Lower leg skin (tissue), 4 donors: ENCODE data around the gene RAB11FIP5. TPM values are rescaled to one million over a fixed set of nuclear protein-coding genes. Genes with fewer than 3 reads are reported as not detected.

Experiments
- DNase-seq, 2 donors: peaks; one replicate each; pipeline ENCODE4 v3.0.0-alpha.2; 2019; ENCODE audit warnings: low spot score in 2 of 2
- H3K4me3 ChIP-seq: fragments of 200-600 bp; sonication (generic); 2 replicates; pipeline ENCODE4 v1.5.1; 2017; ENCODE audit warnings: mild to moderate bottlenecking, low read depth; ENCODE audit not compliant: poor library complexity, severe bottlenecking
- CTCF ChIP-seq, 3 donors: fragments of 450-650 bp; IDR thresholded peaks; one replicate each; pipeline ENCODE4 v1.5.1; 2016; ENCODE audit warnings: antibody characterized with exemption in 3 of 3, mild to moderate bottlenecking in 3 of 3, moderate library complexity in 2 of 3
- POLR2A ChIP-seq, 2 donors: fragments of 450-650 bp; IDR thresholded peaks; one replicate each; pipeline ENCODE4 v1.6.1; 2016 to 2017; ENCODE audit warnings: antibody characterized with exemption in 2 of 2, mild to moderate bottlenecking in 1 of 2, moderate library complexity in 1 of 2
- WGBS, 2 donors: methylation state at CpG; one replicate each; pipeline ENCODE4 v1.1.5; 2018; 5-methylcytosine and 5-hydroxymethylcytosine counted together
- intact Hi-C: fragments of 100-400 bp; cut with DNase I; formaldehyde crosslinking; loops from one replicate; pipeline ENCODE4 v1.15.0; 2023; ENCODE audit warnings: low total_unique reads
- total RNA-seq, 4 donors: library from RNA; depleted of rRNA; stranded (reverse); fragments of >200 nt; gene quantifications; one replicate each; pipeline ENCODE4 v1.1.0, GENCODE V29; 2016

Gene RAB11FIP5
- total RNA-seq, 4 donors from 2014 or later, result 35.7 to 43.7 (median 42.0) TPM

- intact Hi-C loops, result no loop called here
- TF ChIP-seq POLR2A (IDR thresholded peaks at IDR 0.05), result no peak
- DNase-seq, result no peak
- WGBS, 2 donors, result 42 to 47% methylated on average over 11 to 12 of the region's 12 CpGs
- no peak overlapping the region for H3K4me3 ChIP-seq
Observed at GRCh38 chr2:73107211-73107926, 5.4 kb downstream of the RAB11FIP5 start.

GRCh38 chr2:73106791-73107190 is 6.0 kb downstream of the RAB11FIP5 start:
- TF ChIP-seq CTCF (IDR thresholded peaks at IDR 0.05), result no peak
- no peak for TF ChIP-seq POLR2A (IDR thresholded peaks at IDR 0.05)
- no peak for DNase-seq
- intact Hi-C loops, result no loop called here
- WGBS, 2 donors, result 74 to 77% methylated on average over 3 of the region's 3 CpGs
- no peak overlapping the region for H3K4me3 ChIP-seq

- no peak overlapping the region for H3K4me3 ChIP-seq
- DNase-seq, result no peak
- intact Hi-C loops, result no loop called here
- TF ChIP-seq CTCF (IDR thresholded peaks at IDR 0.05), result no peak
- TF ChIP-seq POLR2A (IDR thresholded peaks at IDR 0.05), result no peak
- 88 to 94% methylated on average over 2 of the region's 2 CpGs for WGBS, 2 donors
Observed at GRCh38 chr2:73105511-73105971, 7.2 kb downstream of the RAB11FIP5 start.

GRCh38 chr2:73104933-73105332 is 7.8 kb downstream of the RAB11FIP5 start:
- TF ChIP-seq CTCF (IDR thresholded peaks at IDR 0.05), result no peak
- no peak for TF ChIP-seq POLR2A (IDR thresholded peaks at IDR 0.05)
- no peak overlapping the region for H3K4me3 ChIP-seq
- 91 to 96% methylated on average over 3 of the region's 3 CpGs for WGBS, 2 donors
- intact Hi-C loops, result no loop called here
- no peak for DNase-seq

GRCh38 chr2:73103018-73103542 is 9.7 kb downstream of the RAB11FIP5 start:
- intact Hi-C loops, result no loop called here
- H3K4me3 ChIP-seq, result no peak overlapping the region
- no peak for DNase-seq
- 42 to 64% methylated on average over 2 of the region's 2 CpGs for WGBS, 2 donors
- TF ChIP-seq POLR2A (IDR thresholded peaks at IDR 0.05), result no peak

- DNase-seq, result no peak
- intact Hi-C loops, result no loop called here
- TF ChIP-seq CTCF (IDR thresholded peaks at IDR 0.05) (no peak), POLR2A (IDR thresholded peaks at IDR 0.05) (no peak)
- WGBS, 2 donors, result 87 to 89% methylated on average over 12 of the region's 12 CpGs
- H3K4me3 ChIP-seq, result no peak overlapping the region
Observed at GRCh38 chr2:73101626-73102256, 11.0 kb downstream of the RAB11FIP5 start.
